Suprapubic skin (tissue), 4 donors: ENCODE data around the gene RNFT2. TPM values are rescaled to one million over a fixed set of nuclear protein-coding genes. Genes with fewer than 3 reads are reported as not detected.

ENCODE experiments used
- DNase-seq, 2 donors: peaks; one replicate each; pipeline ENCODE4 v3.0.0-alpha.2; 2019; ENCODE audit warnings: low spot score in 2 of 2
- H3K27ac ChIP-seq: fragments of 200-600 bp; sonication (generic); one replicate; pipeline ENCODE4 v1.5.1; 2019
- H3K27me3 ChIP-seq: fragments of 200-600 bp; sonication (generic); one replicate; pipeline ENCODE4 v1.5.1; 2019
- H3K36me3 ChIP-seq: fragments of 200-600 bp; sonication (generic); one replicate; pipeline ENCODE4 v1.5.1; 2019
- H3K4me1 ChIP-seq: fragments of 200-600 bp; sonication (generic); one replicate; pipeline ENCODE4 v1.5.1; 2019
- H3K4me3 ChIP-seq: fragments of 200-600 bp; sonication (generic); one replicate; pipeline ENCODE4 v1.5.1; 2019; ENCODE audit warnings: mild to moderate bottlenecking
- H3K9me3 ChIP-seq: fragments of 200-600 bp; sonication (generic); one replicate; pipeline ENCODE4 v1.5.1; 2019
- CTCF ChIP-seq, 2 donors: fragments of 200-600 bp in 1 of 2; fragments of 450-650 bp in 1 of 2; sonication (generic) in 1 of 2; IDR thresholded peaks; one replicate each; pipeline ENCODE4 v1.5.1; 2016 to 2019; ENCODE audit warnings: antibody characterized with exemption in 2 of 2, mild to moderate bottlenecking in 1 of 2, moderate library complexity in 1 of 2
- EP300 ChIP-seq: sonication (generic); formaldehyde crosslinking; IDR thresholded peaks from one replicate; pipeline ENCODE4 v1.6.1; 2017; ENCODE audit warnings: antibody characterized with exemption
- POLR2A ChIP-seq, 2 donors: fragments of 450-650 bp; IDR thresholded peaks; one replicate each; pipeline ENCODE4 v1.6.1; 2017; ENCODE audit warnings: antibody characterized with exemption in 2 of 2, mild to moderate bottlenecking in 2 of 2, moderate library complexity in 2 of 2
- POLR2AphosphoS5 ChIP-seq, 3 donors: sonication (generic); formaldehyde crosslinking; IDR thresholded peaks; one replicate each; pipeline ENCODE4 v1.6.1; 2017; ENCODE audit warnings: antibody characterized with exemption in 3 of 3
- WGBS: methylation state at CpG from one replicate; pipeline ENCODE4 v1.1.5; 2018; 5-methylcytosine and 5-hydroxymethylcytosine counted together
- total RNA-seq, 4 donors: library from RNA; depleted of rRNA; stranded (reverse); fragments of >200 nt; gene quantifications; one replicate each; pipeline ENCODE4 v1.1.0, GENCODE V29; 2016

Gene RNFT2
- total RNA-seq, 4 donors from 2014 or later = 0.40 to 1.4 (median 0.69) TPM

GRCh38 chr12:116818341-116818856, 80.3 kb downstream of the RNFT2 start:
- Histone ChIP-seq H3K4me1 (peaks cover 14% of the 10 kb centered on the region), H3K27ac (peak overlapping the region; percentile 88), H3K4me3 (peak overlapping the region; percentile 79), H3K27me3 (no peaks in the 10 kb centered on the region), H3K9me3 (no peaks in the 10 kb centered on the region), H3K36me3 (no peaks in the 10 kb centered on the region)
- no peak for TF ChIP-seq POLR2A (IDR thresholded peaks at IDR 0.05)
- TF ChIP-seq EP300 = no peak
- TF ChIP-seq CTCF (IDR thresholded peaks at IDR 0.05) = no peak
- TF ChIP-seq POLR2AphosphoS5 (IDR thresholded peaks at IDR 0.05) = no peak
- WGBS = 53% methylated on average over 11 of the region's 11 CpGs
- DNase-seq = no peak

GRCh38 chr12:116818948-116819832, 81.1 kb downstream of the RNFT2 start:
- no peaks in the 10 kb centered on the region for H3K36me3 ChIP-seq
- peaks cover 14% of the 10 kb centered on the region for H3K4me1 ChIP-seq
- 1% methylated on average over 37 of the region's 70 CpGs for WGBS
- H3K27ac ChIP-seq = peak overlapping the region; percentile 88
- peak; percentile 91 to 94 for DNase-seq
- TF ChIP-seq EP300 (no peak), POLR2A (IDR thresholded peaks at IDR 0.05) (peak in 1 of 2 donors; percentile 79)
- H3K27me3 ChIP-seq = no peaks in the 10 kb centered on the region
- peak overlapping the region; percentile 79 for H3K4me3 ChIP-seq
- no peaks in the 10 kb centered on the region for H3K9me3 ChIP-seq

GRCh38 chr12:116820064-116820656, 82.0 kb downstream of the RNFT2 start:
- Histone ChIP-seq H3K4me1 (peaks cover 14% of the 10 kb centered on the region), H3K4me3 (no peak overlapping the region), H3K36me3 (no peaks in the 10 kb centered on the region), H3K27me3 (no peaks in the 10 kb centered on the region), H3K27ac (no peak overlapping the region), H3K9me3 (no peaks in the 10 kb centered on the region)
- no peak for DNase-seq
- TF ChIP-seq EP300 = no peak
- TF ChIP-seq POLR2A (IDR thresholded peaks at IDR 0.05) = no peak
- WGBS = 83% methylated on average over 10 of the region's 10 CpGs

- TF ChIP-seq POLR2A (IDR thresholded peaks at IDR 0.05) = no peak
- TF ChIP-seq EP300 = no peak
- WGBS = 75% methylated on average over 8 of the region's 8 CpGs
Observed at GRCh38 chr12:116821291-116821690, 83.2 kb downstream of the RNFT2 start.

GRCh38 chr12:116827432-116827831, 89.3 kb downstream of the RNFT2 start:
- Histone ChIP-seq H3K4me3 (no peak overlapping the region), H3K36me3 (no peaks in the 10 kb centered on the region), H3K9me3 (no peaks in the 10 kb centered on the region), H3K27me3 (no peaks in the 10 kb centered on the region), H3K4me1 (no peaks in the 10 kb centered on the region), H3K27ac (no peak overlapping the region)
- TF ChIP-seq POLR2A (IDR thresholded peaks at IDR 0.05) (no peak), POLR2AphosphoS5 (IDR thresholded peaks at IDR 0.05) (no peak), EP300 (no peak), CTCF (IDR thresholded peaks at IDR 0.05) (no peak)
- no peak for DNase-seq
- WGBS = 96% methylated on average over 4 of the region's 4 CpGs

More at GRCh38 chr12:116821291-116821690, 83.2 kb downstream of the RNFT2 start:
- no peak for DNase-seq
- Histone ChIP-seq H3K9me3 (no peaks in the 10 kb centered on the region), H3K27ac (no peak overlapping the region), H3K27me3 (no peaks in the 10 kb centered on the region), H3K36me3 (no peaks in the 10 kb centered on the region), H3K4me3 (no peak overlapping the region), H3K4me1 (peaks cover 14% of the 10 kb centered on the region)

GRCh38 chr12:116832353-116832752, 94.2 kb downstream of the RNFT2 start:
- Histone ChIP-seq H3K27me3 (no peaks in the 10 kb centered on the region), H3K27ac (no peak overlapping the region), H3K4me1 (no peaks in the 10 kb centered on the region), H3K9me3 (no peaks in the 10 kb centered on the region), H3K36me3 (no peaks in the 10 kb centered on the region), H3K4me3 (no peak overlapping the region)
- no peak for TF ChIP-seq CTCF (IDR thresholded peaks at IDR 0.05)
- no peak for TF ChIP-seq EP300
- no peak for TF ChIP-seq POLR2AphosphoS5 (IDR thresholded peaks at IDR 0.05)
- TF ChIP-seq POLR2A (IDR thresholded peaks at IDR 0.05) = no peak
- 68% methylated on average over 6 of the region's 6 CpGs for WGBS
- no peak for DNase-seq
